ENCODE data around the gene PNPLA7.
"Not testable (repeated sequence)": the region's sequence is repeated elsewhere in the genome, so short reads cannot be mapped to it uniquely, and the experiment has no call there.

The PNPLA7 gene

DNA sequence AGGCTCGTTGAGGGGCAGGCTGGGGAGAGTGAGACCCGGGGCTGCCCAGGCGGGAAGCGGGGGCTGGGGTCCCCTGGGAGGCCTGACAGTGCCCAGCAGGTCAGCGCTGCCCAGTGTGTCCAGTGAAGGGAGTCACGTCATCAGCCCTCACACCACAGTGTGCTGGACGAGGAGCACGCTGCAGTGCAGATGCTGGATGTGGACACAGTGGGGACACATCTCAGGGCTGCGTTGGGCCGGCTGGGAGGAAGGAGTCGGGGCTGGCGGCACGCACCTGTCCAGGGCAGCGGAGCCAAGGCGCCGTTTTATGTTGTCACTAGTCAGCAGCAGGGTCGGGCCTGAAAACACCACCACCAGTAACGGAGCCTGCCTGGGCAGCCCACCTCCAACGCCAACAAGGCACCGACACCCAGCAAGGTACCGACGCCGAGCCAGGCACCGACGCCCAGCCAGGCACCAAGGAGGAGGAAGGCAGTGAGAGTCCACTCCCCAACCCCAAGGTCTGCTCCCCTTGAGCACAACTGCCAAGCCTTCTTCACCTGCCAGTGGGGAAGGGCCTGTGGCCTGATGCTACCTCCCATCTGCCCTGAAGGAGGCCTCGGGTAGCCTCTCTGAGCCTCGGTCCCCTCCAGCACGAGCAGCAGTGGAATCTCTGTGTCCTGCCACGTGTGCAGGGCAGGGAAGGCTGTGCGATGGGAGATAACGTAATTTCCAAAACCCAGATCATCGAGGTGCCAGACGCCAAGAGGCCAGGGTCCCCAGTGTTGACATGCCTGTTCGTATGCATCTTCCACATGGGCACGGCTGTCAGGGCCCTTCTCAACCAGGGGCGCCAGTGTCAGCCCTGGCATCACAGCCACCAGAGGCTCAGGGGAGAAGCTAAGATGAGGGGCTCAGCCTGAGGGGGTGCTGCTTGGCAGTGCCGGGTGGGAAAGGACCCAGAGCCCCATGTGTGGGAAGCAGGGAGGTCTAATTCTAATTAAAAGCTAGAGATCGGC is 69.2 kb downstream of the PNPLA7 start:
- DNase-seq (ENCODE audit: low read depth, low spot score), result no peak

DNA sequence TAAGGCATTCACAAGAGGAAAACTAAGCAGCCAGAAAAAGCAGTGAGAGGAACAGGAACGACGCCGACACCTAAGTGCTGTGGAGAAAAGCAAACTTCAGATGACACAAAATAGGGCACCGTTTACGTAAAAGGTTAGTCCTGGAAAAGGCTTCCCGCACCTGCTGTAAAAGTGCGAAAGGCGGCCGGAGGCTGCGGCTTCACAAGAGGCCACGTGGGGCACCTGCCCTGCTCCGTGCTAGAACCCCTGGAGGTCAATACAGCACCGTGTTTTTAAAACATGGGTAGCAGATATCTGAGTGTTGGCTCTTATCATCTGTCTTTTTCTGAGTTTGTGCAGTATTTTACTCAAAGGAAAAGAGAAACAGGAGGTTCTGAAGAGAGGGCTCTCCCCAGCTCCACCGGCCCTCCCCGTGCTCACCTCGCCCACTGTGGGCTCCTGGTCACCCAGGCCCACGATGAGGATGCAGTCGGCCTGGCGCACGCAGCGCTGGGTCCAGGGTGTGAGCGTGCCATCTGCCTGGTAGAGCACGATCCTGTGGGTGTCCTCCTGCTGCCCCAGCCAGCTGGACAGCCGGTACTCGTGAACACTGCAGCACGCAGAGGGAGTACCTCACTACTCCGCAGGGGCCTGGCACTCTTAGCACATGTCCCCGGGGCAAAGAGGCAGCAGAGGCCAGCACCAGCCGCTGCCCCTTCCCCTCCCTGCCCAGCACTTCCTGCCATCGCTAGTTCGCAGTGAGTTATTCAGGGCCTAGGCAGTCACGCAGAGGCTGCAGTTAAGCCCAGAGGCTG is 70.1 kb downstream of the PNPLA7 start:
- no peak for DNase-seq (ENCODE audit: low read depth, low spot score)

GRCh38 chr9:137478962-137479861 is 71.0 kb downstream of the PNPLA7 start:
- DNase-seq (ENCODE audit: low read depth, low spot score), result peak; percentile 88

DNA sequence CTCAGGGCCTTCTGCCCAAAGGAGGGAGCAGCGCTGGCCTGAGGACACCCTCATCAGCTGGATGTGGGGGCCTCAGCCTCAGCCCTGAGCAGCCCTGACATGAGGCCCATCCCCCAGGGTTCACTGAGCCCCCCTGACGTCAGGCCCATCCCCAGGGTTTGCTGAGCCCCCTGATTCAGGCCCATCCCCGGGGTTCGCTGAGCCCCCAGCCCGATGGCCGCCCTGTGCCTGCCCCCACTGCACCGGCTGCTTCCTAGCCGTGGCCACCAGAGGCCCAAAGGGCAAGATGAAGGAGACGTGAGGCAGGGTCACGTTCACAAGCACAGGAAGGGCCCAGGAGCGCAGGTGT is 71.6 kb downstream of the PNPLA7 start:
- no peak for DNase-seq (ENCODE audit: low read depth, low spot score)

GRCh38 chr9:137477778-137478612 is 72.2 kb downstream of the PNPLA7 start:
- DNase-seq (ENCODE audit: low read depth, low spot score), result no peak

GRCh38 chr9:137476856-137477255 is 73.3 kb downstream of the PNPLA7 start:
- no peak for DNase-seq (ENCODE audit: low read depth, low spot score)

- no peak for DNase-seq (ENCODE audit: low read depth, low spot score)
These were observed 74.5 kb downstream of the PNPLA7 start for GRCh38 chr9:137475666-137476065.

- no peak for DNase-seq (ENCODE audit: low read depth, low spot score)
These were observed 75.9 kb downstream of the PNPLA7 start for GRCh38 chr9:137474271-137474670.

- DNase-seq (ENCODE audit: low read depth, low spot score), result no peak
These were observed 79.4 kb downstream of the PNPLA7 start for GRCh38 chr9:137470785-137471184.

- no peak for DNase-seq (ENCODE audit: low read depth, low spot score)
These were observed 82.3 kb downstream of the PNPLA7 start for GRCh38 chr9:137467896-137468295.

GRCh38 chr9:137467161-137467581 is 83.0 kb downstream of the PNPLA7 start:
- DNase-seq (ENCODE audit: low read depth, low spot score), result no peak

DNA sequence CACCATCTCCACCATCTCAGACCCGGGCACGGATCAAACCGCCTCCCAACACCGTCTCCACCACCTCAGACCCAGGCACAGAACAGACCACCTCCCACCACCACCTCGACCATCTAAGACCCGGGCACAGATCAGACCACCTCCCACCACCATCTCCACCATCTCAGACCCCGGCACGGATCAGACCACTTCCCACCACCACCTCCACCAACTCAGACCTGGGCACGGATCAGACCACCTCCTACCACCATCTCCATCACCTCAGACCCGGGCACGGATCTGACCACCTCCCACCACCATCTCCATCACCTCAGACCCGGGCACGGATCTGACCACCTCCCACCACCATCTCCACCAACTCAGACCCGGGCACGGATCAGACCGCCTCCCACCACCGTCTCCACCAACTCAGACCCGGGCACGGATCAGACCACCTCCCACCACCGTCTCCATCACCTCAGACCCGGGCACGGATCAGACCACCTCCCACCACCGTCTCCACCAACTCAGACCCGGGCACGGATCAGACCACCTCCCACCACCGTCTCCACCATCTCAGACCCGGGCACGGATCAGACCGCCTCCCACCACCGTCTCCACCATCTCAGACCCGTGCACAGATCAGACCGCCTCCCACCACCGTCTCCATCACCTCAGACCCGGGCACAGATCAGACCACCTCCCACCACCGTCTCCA is 83.7 kb downstream of the PNPLA7 start:
- not testable (repeated sequence) for DNase-seq (ENCODE audit: low read depth, low spot score)

DNA sequence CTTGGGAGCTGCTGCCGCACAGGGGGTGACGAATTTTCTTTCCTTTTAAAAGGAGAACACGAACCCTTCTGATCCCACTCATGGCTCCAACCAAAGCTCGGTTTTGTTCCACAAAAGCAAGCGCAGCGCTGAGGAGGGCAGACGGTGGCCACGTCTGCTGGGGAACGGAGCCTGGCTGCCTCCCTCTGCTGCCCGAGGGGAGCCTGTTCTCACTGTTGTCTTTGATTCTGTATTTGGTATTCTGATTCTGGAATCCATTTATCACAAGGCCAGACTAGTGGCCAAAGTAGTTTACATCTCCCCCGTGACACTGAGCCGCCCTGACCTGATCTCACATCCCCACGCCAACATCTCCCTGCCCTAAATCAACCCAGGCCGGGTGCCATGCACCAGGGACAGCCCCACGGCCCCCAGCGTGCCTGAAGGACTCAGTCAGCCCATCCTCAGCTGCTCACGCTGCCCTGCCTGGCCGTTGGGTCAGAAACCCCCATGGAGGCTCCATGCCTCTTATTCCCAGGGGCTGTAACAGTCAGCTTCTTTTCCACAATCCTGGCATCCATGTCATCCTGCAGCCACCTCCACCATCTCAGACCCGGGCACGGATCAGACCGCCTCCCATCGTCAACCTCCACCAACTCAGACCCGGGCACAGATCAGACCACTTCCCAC is 84.3 kb downstream of the PNPLA7 start:
- DNase-seq (ENCODE audit: low read depth, low spot score), result no peak

DNA sequence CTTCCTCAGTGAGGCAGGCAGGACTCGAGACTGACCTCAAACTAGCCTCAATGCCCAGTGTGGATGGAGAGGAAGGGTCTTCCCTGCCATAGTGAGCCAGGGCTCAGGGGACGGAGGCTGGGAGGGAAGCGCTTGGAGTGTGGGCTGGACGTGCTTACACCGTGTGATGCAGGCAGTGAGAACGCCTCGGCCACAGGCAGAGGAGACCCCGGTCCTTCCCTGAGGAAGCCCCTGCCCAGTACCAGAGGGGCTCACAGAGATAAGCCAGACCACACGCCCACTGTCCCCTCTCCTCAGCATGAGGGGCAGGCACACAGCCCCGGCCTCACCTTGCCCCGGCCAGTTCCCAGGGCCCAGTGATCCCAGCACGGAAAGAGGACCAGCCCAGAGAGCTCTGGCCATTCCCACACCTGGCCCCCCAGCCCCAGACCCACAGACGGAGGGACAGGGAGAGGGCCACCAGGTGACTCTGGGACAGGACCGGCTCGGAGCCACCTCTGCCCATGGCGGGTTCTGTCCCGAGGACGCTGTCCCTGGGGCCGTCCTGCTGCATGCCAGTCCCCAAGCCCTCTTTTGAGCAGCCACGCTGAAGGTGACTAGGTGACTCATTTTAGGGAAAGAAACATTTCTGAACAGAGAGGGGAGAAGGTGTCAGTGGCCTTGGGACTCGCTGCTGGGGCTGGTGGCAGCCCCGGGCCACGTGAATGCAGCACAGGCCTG is 85.0 kb downstream of the PNPLA7 start:
- no peak for DNase-seq (ENCODE audit: low read depth, low spot score)

GRCh38 chr9:137464291-137464999 is 85.8 kb downstream of the PNPLA7 start:
- DNase-seq (ENCODE audit: low read depth, low spot score), result no peak

DNA sequence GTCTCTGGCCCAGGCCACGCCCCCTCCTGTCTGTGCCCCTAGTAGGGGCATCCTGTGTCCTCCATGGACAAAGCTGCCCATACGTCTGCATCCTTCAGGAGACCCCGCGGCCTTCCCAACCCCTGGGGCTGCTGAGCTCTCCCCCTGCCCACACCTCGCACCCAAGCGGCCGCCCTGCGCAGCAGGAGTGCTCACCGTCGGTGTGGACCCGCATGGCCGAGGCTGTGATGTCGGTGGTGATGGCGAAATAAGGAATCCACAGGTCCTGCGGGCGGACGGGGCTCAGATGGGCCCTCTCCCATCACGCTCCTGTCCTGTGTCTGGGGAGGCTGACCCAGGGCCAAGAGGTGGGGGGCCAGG is 86.3 kb downstream of the PNPLA7 start:
- no peak for DNase-seq (ENCODE audit: low read depth, low spot score)

DNA sequence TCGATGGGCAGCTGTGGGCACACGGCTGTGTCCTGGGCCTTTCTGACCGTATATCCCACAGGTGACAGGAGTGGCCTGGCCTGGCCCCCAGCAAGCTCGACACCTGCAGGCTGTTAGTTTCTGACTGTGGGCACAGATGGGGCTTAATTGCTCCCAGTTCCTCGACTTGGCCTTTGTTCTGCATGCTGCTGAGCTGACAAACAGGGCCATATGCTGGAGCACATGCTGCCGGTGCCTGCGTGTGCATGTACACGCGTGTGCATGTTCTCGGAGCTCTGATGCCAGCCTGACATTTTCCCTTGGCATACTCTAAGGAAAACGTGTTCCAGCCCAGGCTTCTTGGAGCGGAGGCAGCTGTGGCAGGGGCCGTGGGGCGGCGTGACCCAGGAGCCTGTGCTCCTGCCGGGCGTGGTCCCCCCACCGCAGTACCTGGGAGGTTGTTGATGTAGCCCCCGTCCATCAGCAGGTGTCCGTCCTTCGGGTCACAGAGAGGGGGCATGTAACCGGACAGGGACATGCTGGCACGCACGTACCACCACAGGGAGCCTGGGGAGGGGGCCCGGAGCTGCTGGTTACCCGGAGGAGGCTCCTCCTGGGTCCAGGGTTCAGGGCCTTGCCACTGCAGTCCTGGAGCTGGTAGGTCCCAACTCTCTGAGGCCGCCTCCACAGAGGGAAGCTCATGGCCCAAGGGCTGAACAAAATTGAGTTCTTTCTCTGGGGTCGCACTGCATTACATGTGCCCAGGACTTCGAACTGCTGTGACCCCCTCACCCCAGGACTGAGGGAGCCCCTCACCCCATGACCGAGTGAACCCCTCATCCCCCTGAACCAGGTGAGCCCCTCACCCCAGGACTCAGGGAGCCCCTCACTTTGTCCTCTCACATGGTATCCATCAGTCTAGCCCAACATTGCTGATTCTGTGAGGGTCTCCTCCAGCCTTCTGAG is 86.9 kb downstream of the PNPLA7 start:
- no peak for DNase-seq (ENCODE audit: low read depth, low spot score)

Data from brain pericyte (primary cell).